ENCODE measurements around the gene PLPP1.

Gene PLPP1

GRCh38 chr5:55483885-55484284 lies 50.9 kb downstream of the PLPP1 start:
- TF ChIP-seq CTCF (IDR thresholded peaks at IDR 0.05; ENCODE audit: extremely low read depth, missing control alignments) = no peak
- no peak for DNase-seq (ENCODE audit: low spot score)

GRCh38 chr5:55481293-55481855 lies 53.4 kb downstream of the PLPP1 start:
- DNase-seq (ENCODE audit: low spot score) = no peak

GRCh38 chr5:55480781-55481180 lies 54.0 kb downstream of the PLPP1 start:
- no peak for TF ChIP-seq CTCF (IDR thresholded peaks at IDR 0.05; ENCODE audit: extremely low read depth, missing control alignments)
- DNase-seq (ENCODE audit: low spot score) = no peak

More at GRCh38 chr5:55481293-55481855, 53.4 kb downstream of the PLPP1 start:
- TF ChIP-seq CTCF (IDR thresholded peaks at IDR 0.05; ENCODE audit: extremely low read depth, missing control alignments) = no peak

- DNase-seq (ENCODE audit: low spot score) = no peak
Measured at GRCh38 chr5:55472642-55473041, 62.1 kb downstream of the PLPP1 start.

GRCh38 chr5:55471468-55471867 lies 63.3 kb downstream of the PLPP1 start:
- no peak for TF ChIP-seq CTCF (IDR thresholded peaks at IDR 0.05; ENCODE audit: extremely low read depth, missing control alignments)
- no peak for DNase-seq (ENCODE audit: low spot score)

More at GRCh38 chr5:55472642-55473041, 62.1 kb downstream of the PLPP1 start:
- TF ChIP-seq CTCF (IDR thresholded peaks at IDR 0.05; ENCODE audit: extremely low read depth, missing control alignments) = no peak

- no peak for TF ChIP-seq CTCF (IDR thresholded peaks at IDR 0.05; ENCODE audit: extremely low read depth, missing control alignments)
Measured at GRCh38 chr5:55470282-55470681, 64.5 kb downstream of the PLPP1 start.

GRCh38 chr5:55469839-55470238 lies 64.9 kb downstream of the PLPP1 start:
- TF ChIP-seq CTCF (IDR thresholded peaks at IDR 0.05; ENCODE audit: extremely low read depth, missing control alignments) = no peak
- no peak for DNase-seq (ENCODE audit: low spot score)

More at GRCh38 chr5:55470282-55470681, 64.5 kb downstream of the PLPP1 start:
- DNase-seq (ENCODE audit: low spot score) = no peak
